ENCODE data around the gene KCNK2. TPM values are rescaled to one million over a fixed set of nuclear protein-coding genes. Genes with fewer than 3 reads are reported as not detected.
"Not testable (repeated sequence)": the region's sequence is repeated elsewhere in the genome, so short reads cannot be mapped to it uniquely, and the experiment has no call there.

Gene KCNK2
- total and polyA plus RNA-seq, 2 donors from 2014 or later: 1.4 TPM; not detected in 1

- H3K4me3 ChIP-seq (ENCODE audit: low read length in 3 of 3): no peak overlapping the region
- H3K27ac ChIP-seq (ENCODE audit: low read depth in 2 of 2, low read length in 2 of 2): no peak overlapping the region
- no peak for TF ChIP-seq CTCF (IDR thresholded peaks at IDR 0.05; ENCODE audit: borderline replicate concordance, extremely low read depth, insufficient read depth)
- H3K36me3 ChIP-seq (ENCODE audit: control insufficient read depth in 2 of 3, insufficient read depth in 3 of 3, low read length in 3 of 3): no peaks in the 10 kb centered on the region
- no peak overlapping the region for H3K9ac ChIP-seq (ENCODE audit: low read length in 3 of 3)
- H3K4me1 ChIP-seq (ENCODE audit: control insufficient read depth in 2 of 3, insufficient read depth in 2 of 3, low read depth in 1 of 3, low read length in 3 of 3): no peaks in the 10 kb centered on the region
- no peak for FAIRE-seq
- H3K9me3 ChIP-seq (ENCODE audit: control insufficient read depth in 2 of 3, insufficient read depth in 1 of 3, low read length in 3 of 3): no peaks in the 10 kb centered on the region
- H3K27me3 ChIP-seq (ENCODE audit: control insufficient read depth, insufficient read depth, low read length): no peaks in the 10 kb centered on the region
- intact Hi-C loops (cut with DNase I): no loop called here
- no peak for DNase-seq
Measured at GRCh38 chr1:215147024-215147423, 64.5 kb downstream of the KCNK2 start.

GRCh38 chr1:215151841-215152549 is 69.5 kb downstream of the KCNK2 start:
- H3K9ac ChIP-seq (ENCODE audit: low read length in 3 of 3): no peak overlapping the region
- H3K4me1 ChIP-seq (ENCODE audit: control insufficient read depth in 2 of 3, insufficient read depth in 2 of 3, low read depth in 1 of 3, low read length in 3 of 3): no peaks in the 10 kb centered on the region
- no peaks in the 10 kb centered on the region for H3K36me3 ChIP-seq (ENCODE audit: control insufficient read depth in 2 of 3, insufficient read depth in 3 of 3, low read length in 3 of 3)
- no peaks in the 10 kb centered on the region for H3K27me3 ChIP-seq (ENCODE audit: control insufficient read depth, insufficient read depth, low read length)
- H3K4me3 ChIP-seq (ENCODE audit: low read length in 3 of 3): no peak overlapping the region
- H3K9me3 ChIP-seq (ENCODE audit: control insufficient read depth in 2 of 3, insufficient read depth in 1 of 3, low read length in 3 of 3): no peaks in the 10 kb centered on the region
- FAIRE-seq: no peak
- intact Hi-C loops (cut with DNase I): no loop called here
- TF ChIP-seq CTCF (IDR thresholded peaks at IDR 0.05; ENCODE audit: borderline replicate concordance, extremely low read depth, insufficient read depth): no peak
- no peak for DNase-seq
- no peak overlapping the region for H3K27ac ChIP-seq (ENCODE audit: low read depth in 2 of 2, low read length in 2 of 2)

DNA sequence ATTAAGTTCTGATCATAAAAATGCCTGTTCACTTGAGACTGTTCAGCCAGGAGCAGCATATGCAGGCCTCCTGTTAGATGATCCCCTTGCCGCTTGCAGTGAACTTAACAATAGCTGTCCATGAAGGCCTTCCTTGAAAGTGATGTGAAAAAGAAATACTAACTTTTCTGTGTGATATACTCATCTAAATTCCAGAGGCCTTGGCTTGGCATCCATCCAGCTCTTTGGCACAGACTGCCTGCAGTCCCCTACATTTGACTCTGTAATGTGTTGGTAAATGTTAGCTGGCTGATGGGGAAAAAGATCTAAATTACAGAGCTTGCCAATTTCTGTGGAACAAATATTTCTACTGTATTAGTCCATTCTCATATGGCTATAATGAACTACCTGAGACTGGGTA is 73.7 kb downstream of the KCNK2 start:
- no peak overlapping the region for H3K4me3 ChIP-seq (ENCODE audit: low read length in 3 of 3)
- H3K9me3 ChIP-seq (ENCODE audit: control insufficient read depth in 2 of 3, insufficient read depth in 1 of 3, low read length in 3 of 3): no peaks in the 10 kb centered on the region
- FAIRE-seq: no peak
- no peak overlapping the region for H3K9ac ChIP-seq (ENCODE audit: low read length in 3 of 3)
- H3K36me3 ChIP-seq (ENCODE audit: control insufficient read depth in 2 of 3, insufficient read depth in 3 of 3, low read length in 3 of 3): no peaks in the 10 kb centered on the region
- TF ChIP-seq CTCF (IDR thresholded peaks at IDR 0.05; ENCODE audit: borderline replicate concordance, extremely low read depth, insufficient read depth): no peak
- H3K4me1 ChIP-seq (ENCODE audit: control insufficient read depth in 2 of 3, insufficient read depth in 2 of 3, low read depth in 1 of 3, low read length in 3 of 3): no peaks in the 10 kb centered on the region
- H3K27me3 ChIP-seq (ENCODE audit: control insufficient read depth, insufficient read depth, low read length): no peaks in the 10 kb centered on the region
- no peak overlapping the region for H3K27ac ChIP-seq (ENCODE audit: low read depth in 2 of 2, low read length in 2 of 2)
- DNase-seq: peak in 1 of 5 donors; percentile 7
- intact Hi-C loops (cut with DNase I): no loop called here

- Histone ChIP-seq H3K4me1 (ENCODE audit: control insufficient read depth in 2 of 3, insufficient read depth in 2 of 3, low read depth in 1 of 3, low read length in 3 of 3) (no peaks in the 10 kb centered on the region), H3K9me3 (ENCODE audit: control insufficient read depth in 2 of 3, insufficient read depth in 1 of 3, low read length in 3 of 3) (no peaks in the 10 kb centered on the region), H3K27ac (ENCODE audit: low read depth in 2 of 2, low read length in 2 of 2) (no peak overlapping the region), H3K36me3 (ENCODE audit: control insufficient read depth in 2 of 3, insufficient read depth in 3 of 3, low read length in 3 of 3) (no peaks in the 10 kb centered on the region), H3K4me3 (ENCODE audit: low read length in 3 of 3) (no peak overlapping the region), H3K27me3 (ENCODE audit: control insufficient read depth, insufficient read depth, low read length) (no peaks in the 10 kb centered on the region), H3K9ac (ENCODE audit: low read length in 3 of 3) (no peak overlapping the region)
- FAIRE-seq (no peak), DNase-seq (no peak)
- intact Hi-C loops (cut with DNase I): no loop called here
- TF ChIP-seq CTCF (IDR thresholded peaks at IDR 0.05; ENCODE audit: borderline replicate concordance, extremely low read depth, insufficient read depth): no peak
Measured at GRCh38 chr1:215160351-215160750, 77.8 kb downstream of the KCNK2 start.

DNA sequence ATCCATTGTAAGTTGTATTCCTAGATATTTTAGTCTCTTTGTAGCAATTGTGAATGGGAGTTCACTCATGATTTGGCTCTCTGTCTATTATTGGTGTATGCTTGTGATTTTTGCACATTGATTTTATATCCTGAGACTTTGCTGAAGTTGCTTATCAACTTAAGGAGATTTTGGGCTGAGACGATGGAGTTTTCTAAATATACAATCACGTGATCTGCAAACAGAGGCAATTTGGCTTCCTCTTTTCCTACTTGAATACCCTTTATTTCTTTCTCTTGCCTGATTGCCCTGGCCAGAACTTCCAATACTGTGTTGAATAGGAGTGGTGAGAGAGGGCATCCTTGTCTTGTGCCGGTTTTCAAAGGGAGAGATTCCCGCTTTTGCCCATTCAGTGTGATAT is 80.6 kb downstream of the KCNK2 start:
- H3K36me3 ChIP-seq (ENCODE audit: control insufficient read depth in 2 of 3, insufficient read depth in 3 of 3, low read length in 3 of 3); FAIRE-seq; DNase-seq; H3K9ac ChIP-seq (ENCODE audit: low read length in 3 of 3); intact Hi-C loops (cut with DNase I); H3K4me1 ChIP-seq (ENCODE audit: control insufficient read depth in 2 of 3, insufficient read depth in 2 of 3, low read depth in 1 of 3, low read length in 3 of 3); H3K27me3 ChIP-seq (ENCODE audit: control insufficient read depth, insufficient read depth, low read length); H3K4me3 ChIP-seq (ENCODE audit: low read length in 3 of 3); H3K9me3 ChIP-seq (ENCODE audit: control insufficient read depth in 2 of 3, insufficient read depth in 1 of 3, low read length in 3 of 3); H3K27ac ChIP-seq (ENCODE audit: low read depth in 2 of 2, low read length in 2 of 2): not testable (repeated sequence)

Data from kidney (tissue), 14 donors.